MM.1S (cell line): ENCODE measurements around the gene TBC1D25.
"Not testable (repeated sequence)": the region's sequence is repeated elsewhere in the genome, so short reads cannot be mapped to it uniquely, and the experiment has no call there.

Experiments used
- DNase-seq: peaks from one replicate; pipeline ENCODE4 v3.0.0-alpha.2; 2015
- H2AFZ ChIP-seq: fragments of 300-600 bp; sonication (generic); 2 replicates; pipeline ENCODE4 v1.6.0; 2016; ENCODE audit warnings: antibody characterized with exemption, low read length
- H3F3A ChIP-seq: fragments of 300-600 bp; sonication (generic); 2 replicates; pipeline ENCODE4 v1.6.1; 2016; ENCODE audit warnings: mild to moderate bottlenecking, antibody characterized with exemption, low read length, moderate library complexity, mixed read lengths; ENCODE audit not compliant: insufficient read depth
- H3K27ac ChIP-seq: fragments of 300-600 bp; sonication (generic); 2 replicates; pipeline ENCODE4 v1.5.1; 2016; ENCODE audit warnings: mild to moderate bottlenecking, low read length
- H3K27me3 ChIP-seq: fragments of 300-600 bp; sonication (generic); replicated peaks from 2 replicates; pipeline ENCODE4 v1.6.0; 2016; ENCODE audit warnings: low read length; ENCODE audit not compliant: insufficient read depth
- H3K36me3 ChIP-seq: fragments of 300-600 bp; sonication (generic); replicated peaks from 2 replicates; pipeline ENCODE4 v1.6.1; 2016; ENCODE audit warnings: mild to moderate bottlenecking, low read length, mixed read lengths; ENCODE audit not compliant: insufficient read depth
- H3K4me1 ChIP-seq: fragments of 300-600 bp; sonication (generic); 2 replicates; pipeline ENCODE4 v1.6.1; 2016; ENCODE audit warnings: low read length, mixed read lengths
- H3K4me2 ChIP-seq: fragments of 300-600 bp; sonication (generic); 2 replicates; pipeline ENCODE4 v1.6.0; 2016; ENCODE audit warnings: low read depth, low read length
- H3K4me3 ChIP-seq: fragments of 300-600 bp; sonication (generic); 2 replicates; pipeline ENCODE4 v1.5.1; 2016; ENCODE audit warnings: low read length, mixed read lengths
- H3K79me2 ChIP-seq: fragments of 300-600 bp; sonication (generic); 2 replicates; pipeline ENCODE4 v1.6.1; 2016; ENCODE audit warnings: mixed run types, low read length, mixed read lengths
- H3K9ac ChIP-seq: fragments of 300-600 bp; sonication (generic); 2 replicates; pipeline ENCODE4 v1.6.1; 2016; ENCODE audit warnings: low read length, mixed read lengths
- H3K9me2 ChIP-seq: fragments of 300-600 bp; sonication (generic); replicated peaks from 2 replicates; pipeline ENCODE4 v1.6.1; 2016; ENCODE audit warnings: mild to moderate bottlenecking, low read length, mixed read lengths; ENCODE audit not compliant: insufficient read depth
- H3K9me3 ChIP-seq: fragments of 300-600 bp; sonication (generic); replicated peaks from 2 replicates; pipeline ENCODE4 v1.6.1; 2016; ENCODE audit warnings: mild to moderate bottlenecking, low read length, mixed read lengths; ENCODE audit not compliant: insufficient read depth
- H4K20me1 ChIP-seq: fragments of 300-600 bp; sonication (generic); 2 replicates; pipeline ENCODE4 v1.6.1; 2016; ENCODE audit warnings: mild to moderate bottlenecking, low read length, moderate library complexity, mixed read lengths; ENCODE audit not compliant: insufficient read depth
- CTCF ChIP-seq: fragments of 300-600 bp; sonication (generic); IDR thresholded peaks from 2 replicates; pipeline ENCODE4 v1.5.1; 2016; ENCODE audit warnings: antibody characterized with exemption, low read length, mixed read lengths
- EZH2 ChIP-seq: fragments of 300-600 bp; sonication (generic); optimal IDR thresholded peaks from 2 replicates; pipeline ENCODE3; 2017; ENCODE audit warnings: low read depth, mild to moderate bottlenecking, antibody characterized with exemption, low read length, mixed read lengths
- EZH2phosphoT487 ChIP-seq: fragments of 300-600 bp; sonication (generic); IDR thresholded peaks from 2 replicates; pipeline ENCODE4 v1.6.1; 2018; ENCODE audit warnings: antibody characterized with exemption, low read length

Gene TBC1D25

GRCh38 chrX:48522291-48522690, 17.2 kb upstream of the TBC1D25 start:
- H3K4me3 ChIP-seq: peak overlapping the region; percentile 76
- peaks cover 5% of the 10 kb centered on the region; the same call in 1 of the 2 replicates for H3K4me1 ChIP-seq
- peak overlapping the region; percentile 74 for H3K4me2 ChIP-seq
- H3K36me3 ChIP-seq: no peaks in the 10 kb centered on the region
- H4K20me1 ChIP-seq: no peaks in the 10 kb centered on the region
- H3K9me3 ChIP-seq: no peaks in the 10 kb centered on the region
- H3K27me3 ChIP-seq: no peaks in the 10 kb centered on the region
- peaks cover 25% of the 10 kb centered on the region for H3K79me2 ChIP-seq
- TF ChIP-seq CTCF: no peak
- no peak for TF ChIP-seq EZH2
- no peak for TF ChIP-seq EZH2phosphoT487
- DNase-seq: no peak
- H3K9ac ChIP-seq: peak overlapping the region; percentile 75
- peak overlapping the region; percentile 31; the same call in 1 of the 2 replicates for H2AFZ ChIP-seq
- H3F3A ChIP-seq: peaks cover 4% of the 10 kb centered on the region
- peak overlapping the region; percentile 50; the same call in 1 of the 2 replicates for H3K27ac ChIP-seq
- H3K9me2 ChIP-seq: no peaks in the 10 kb centered on the region

- TF ChIP-seq EZH2phosphoT487: no peak
- no peak for TF ChIP-seq EZH2
- TF ChIP-seq CTCF: no peak
- Histone ChIP-seq H4K20me1 (no peaks in the 10 kb centered on the region), H3K27me3 (no peaks in the 10 kb centered on the region), H3K4me2 (no peak overlapping the region), H3K36me3 (no peaks in the 10 kb centered on the region), H3F3A (peaks cover 4% of the 10 kb centered on the region), H3K9me2 (no peaks in the 10 kb centered on the region), H3K4me1 (peaks cover 5% of the 10 kb centered on the region; the same call in 1 of the 2 replicates), H2AFZ (no peak overlapping the region), H3K9me3 (no peaks in the 10 kb centered on the region), H3K79me2 (peaks cover 25% of the 10 kb centered on the region), H3K4me3 (no peak overlapping the region), H3K27ac (no peak overlapping the region), H3K9ac (no peak overlapping the region)
- no peak for DNase-seq
These were observed 15.8 kb upstream of the TBC1D25 start for GRCh38 chrX:48523682-48524081.

DNA sequence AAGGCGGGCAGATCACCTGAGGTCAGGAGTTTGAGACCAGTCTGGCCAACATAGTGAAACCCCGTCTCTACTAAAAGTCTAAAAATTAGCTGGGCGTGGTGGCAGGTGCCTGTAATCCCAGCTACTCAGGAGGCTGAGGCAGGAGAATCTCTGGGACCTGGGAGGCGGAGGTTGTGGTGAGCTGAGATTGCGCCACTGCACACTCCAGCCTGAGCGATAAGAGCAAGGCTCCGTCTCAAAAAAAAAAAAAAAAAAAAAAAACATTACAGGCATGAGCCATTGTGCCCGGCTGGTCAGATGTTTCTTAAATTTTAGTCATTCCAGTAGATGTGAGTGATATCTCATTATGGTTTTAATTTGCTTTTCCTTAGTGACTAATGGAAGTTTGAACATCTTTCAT, 13.7 kb upstream of the TBC1D25 start:
- not testable (repeated sequence) for H3K27ac ChIP-seq, H3K4me1 ChIP-seq, H3K36me3 ChIP-seq, H2AFZ ChIP-seq, H3K4me3 ChIP-seq, H3K4me2 ChIP-seq, H3K9me2 ChIP-seq, H3F3A ChIP-seq, H3K27me3 ChIP-seq, H3K9ac ChIP-seq, H4K20me1 ChIP-seq, H3K9me3 ChIP-seq, DNase-seq
- H3K79me2 ChIP-seq: peaks cover 25% of the 10 kb centered on the region

- Histone ChIP-seq H3K79me2 (no peaks in the 10 kb centered on the region), H3K4me1 (no peaks in the 10 kb centered on the region), H3K4me2 (no peak overlapping the region), H3K27me3 (no peaks in the 10 kb centered on the region), H4K20me1 (no peaks in the 10 kb centered on the region), H3K36me3 (no peaks in the 10 kb centered on the region), H2AFZ (no peak overlapping the region), H3K9ac (no peak overlapping the region), H3K4me3 (no peak overlapping the region), H3F3A (no peaks in the 10 kb centered on the region), H3K9me2 (no peaks in the 10 kb centered on the region), H3K27ac (no peak overlapping the region), H3K9me3 (no peaks in the 10 kb centered on the region)
- no peak for DNase-seq
- no peak for TF ChIP-seq CTCF
- no peak for TF ChIP-seq EZH2phosphoT487
These were observed 8.8 kb upstream of the TBC1D25 start for GRCh38 chrX:48530736-48531135.
